HG03139 (cell line): Measurements from ENCODE around the gene FANCD2OS.
"Not testable (repeated sequence)": the region's sequence is repeated elsewhere in the genome, so short reads cannot be mapped to it uniquely, and the experiment has no call there.

ENCODE experiments used
- ATAC-seq: cut with Tn5 transposase; IDR thresholded peaks from one replicate; pipeline ENCODE4 v1.9.1; 2021; ENCODE audit not compliant: unreplicated experiment

FANCD2OS gene

GRCh38 chr3:10108091-10108490 lies at the start of gene FANCD2OS:
Gene FANCD2OS (minus strand): TSS chr3:10108255. CDS start chr3:10104774, 3,481 bp downstream.
- ATAC-seq: no peak

- ATAC-seq: no peak
These were observed 49.0 kb upstream of the FANCD2OS start for GRCh38 chr3:10157031-10157430.

- ATAC-seq: no peak
These were observed 47.6 kb upstream of the FANCD2OS start for GRCh38 chr3:10155658-10156057.

GRCh38 chr3:10155123-10155472 lies 47.0 kb upstream of the FANCD2OS start:
- ATAC-seq: no peak

GRCh38 chr3:10154335-10155122 lies 46.5 kb upstream of the FANCD2OS start:
- ATAC-seq: no peak

GRCh38 chr3:10150987-10151386 lies 42.9 kb upstream of the FANCD2OS start:
- no peak for ATAC-seq

- no peak for ATAC-seq
These were observed 41.2 kb upstream of the FANCD2OS start for GRCh38 chr3:10149226-10149625.

GRCh38 chr3:10145685-10146084 lies 37.6 kb upstream of the FANCD2OS start:
- no peak for ATAC-seq

- ATAC-seq: no peak
These were observed 34.9 kb upstream of the FANCD2OS start for GRCh38 chr3:10142707-10143560.

- ATAC-seq: no peak
These were observed 33.0 kb upstream of the FANCD2OS start for GRCh38 chr3:10140996-10141546.

GRCh38 chr3:10137178-10137577 lies 29.1 kb upstream of the FANCD2OS start:
- ATAC-seq: no peak

GRCh38 chr3:10136426-10137005 lies 28.5 kb upstream of the FANCD2OS start:
- no peak for ATAC-seq

- ATAC-seq: not testable (repeated sequence)
These were observed 27.8 kb upstream of the FANCD2OS start for GRCh38 chr3:10135872-10136271.

GRCh38 chr3:10122724-10123123 lies 14.7 kb upstream of the FANCD2OS start:
- no peak for ATAC-seq

- ATAC-seq: no peak
These were observed 13.0 kb upstream of the FANCD2OS start for GRCh38 chr3:10121064-10121463.

- no peak for ATAC-seq
These were observed 11.3 kb upstream of the FANCD2OS start for GRCh38 chr3:10119376-10119775.

GRCh38 chr3:10116928-10117327 lies 8.9 kb upstream of the FANCD2OS start:
- no peak for ATAC-seq

GRCh38 chr3:10116138-10116460 lies 8.0 kb upstream of the FANCD2OS start:
- peak; percentile 19 for ATAC-seq

- ATAC-seq: peak; percentile 98
These were observed 7.5 kb upstream of the FANCD2OS start, which contains the start of gene BRK1 for GRCh38 chr3:10115326-10116137. Gene BRK1 (plus strand): TSS chr3:10115675. CDS start chr3:10115702, 27 bp downstream.

- ATAC-seq: no peak
These were observed 1.1 kb downstream of the FANCD2OS start for GRCh38 chr3:10106919-10107318.

GRCh38 chr3:10099041-10099440 lies 9.0 kb downstream of the FANCD2OS start:
- ATAC-seq: no peak
